Suprapubic skin (tissue), 4 donors: Measurements from ENCODE around the gene USP9Y.

Experiments used
- CTCF ChIP-seq, 2 donors: fragments of 200-600 bp in 1 of 2; fragments of 450-650 bp in 1 of 2; sonication (generic) in 1 of 2; IDR thresholded peaks; one replicate each; pipeline ENCODE4 v1.5.1; 2016 to 2019; ENCODE audit warnings: antibody characterized with exemption in 2 of 2, mild to moderate bottlenecking in 1 of 2, moderate library complexity in 1 of 2
- EP300 ChIP-seq: sonication (generic); formaldehyde crosslinking; IDR thresholded peaks from one replicate; pipeline ENCODE4 v1.6.1; 2017; ENCODE audit warnings: antibody characterized with exemption
- POLR2A ChIP-seq, 2 donors: fragments of 450-650 bp; IDR thresholded peaks; one replicate each; pipeline ENCODE4 v1.6.1; 2017; ENCODE audit warnings: antibody characterized with exemption in 2 of 2, mild to moderate bottlenecking in 2 of 2, moderate library complexity in 2 of 2
- POLR2AphosphoS5 ChIP-seq, 3 donors: sonication (generic); formaldehyde crosslinking; IDR thresholded peaks; one replicate each; pipeline ENCODE4 v1.6.1; 2017; ENCODE audit warnings: antibody characterized with exemption in 3 of 3

DNA sequence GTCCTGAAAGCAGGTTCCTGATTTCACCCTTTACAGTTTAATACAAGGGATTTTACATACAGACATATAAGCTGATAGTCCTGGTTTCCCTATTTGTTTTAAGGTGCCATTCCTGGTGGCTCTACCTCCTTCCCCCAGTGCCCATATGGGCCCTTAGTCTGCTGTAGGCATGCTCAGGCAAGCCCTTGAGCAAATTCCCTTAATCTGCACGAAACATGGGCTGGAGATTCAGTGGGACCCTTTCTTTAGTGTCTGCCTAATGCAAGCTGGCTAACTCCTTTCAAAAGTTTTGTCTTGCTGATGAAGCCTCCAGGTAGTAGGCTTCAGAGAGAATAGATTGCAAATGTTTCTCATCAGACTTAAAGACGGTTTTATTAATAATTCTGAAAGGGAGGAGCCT is 22.9 kb upstream of the USP9Y start:
- TF ChIP-seq CTCF (IDR thresholded peaks at IDR 0.05) (no peak), POLR2AphosphoS5 (IDR thresholded peaks at IDR 0.05) (no peak), POLR2A (IDR thresholded peaks at IDR 0.05) (no peak), EP300 (no peak)
